PFSK-1 (cell line): ENCODE measurements around the gene ATF1.

Experiments
- FOXP2 ChIP-seq: optimal IDR thresholded peaks from 2 replicates; pipeline ENCODE3; 2011; ENCODE audit warnings: borderline replicate concordance, control low read depth, inconsistent platforms; ENCODE audit not compliant: insufficient read depth; ENCODE audit errors: extremely low read length, extremely low read depth
- POLR2AphosphoS5 ChIP-seq: IDR thresholded peaks from 2 replicates; pipeline ENCODE4 v1.6.1; 2012; ENCODE audit warnings: low read depth, mild to moderate bottlenecking, control low read depth, low read length, moderate library complexity
- REST ChIP-seq, 2 experiments: IDR thresholded peaks; 2 replicates each; pipeline versions ENCODE4 v1.6.1 to v1.8.0; 2011 to 2012; ENCODE audit warnings: low read depth in 2 of 2, low read length in 2 of 2, control low read depth in 1 of 2, inconsistent platforms in 1 of 2, mild to moderate bottlenecking in 1 of 2, moderate library complexity in 1 of 2; ENCODE audit not compliant: insufficient read depth in 1 of 2
- SIN3A ChIP-seq: IDR thresholded peaks from 2 replicates; pipeline ENCODE4 v1.6.1; 2012; ENCODE audit warnings: mild to moderate bottlenecking, low read length, moderate library complexity, borderline replicate concordance; ENCODE audit not compliant: insufficient read depth
- TAF1 ChIP-seq: IDR thresholded peaks from 2 replicates; pipeline ENCODE4 v1.6.1; 2012; ENCODE audit warnings: low read length, control low read depth, borderline replicate concordance; ENCODE audit not compliant: insufficient read depth

Gene ATF1

GRCh38 chr12:50786498-50787231, 22.8 kb downstream of the ATF1 start:
- TF ChIP-seq SIN3A (no peak), TAF1 (no peak), FOXP2 (no peak), REST (IDR thresholded peaks at IDR 0.05; ENCODE audit: insufficient read depth in 1 of 2, low read depth in 2 of 2, low read length in 2 of 2) (no peak), POLR2AphosphoS5 (no peak)

GRCh38 chr12:50787618-50788017, 23.7 kb downstream of the ATF1 start:
- TF ChIP-seq TAF1 = no peak
- TF ChIP-seq FOXP2 = no peak
- TF ChIP-seq REST (IDR thresholded peaks at IDR 0.05; ENCODE audit: insufficient read depth in 1 of 2, low read depth in 2 of 2, low read length in 2 of 2) = no peak
- no peak for TF ChIP-seq POLR2AphosphoS5
- no peak for TF ChIP-seq SIN3A

- TF ChIP-seq FOXP2 = no peak
- TF ChIP-seq SIN3A = no peak
- TF ChIP-seq TAF1 = no peak
- no peak for TF ChIP-seq REST (IDR thresholded peaks at IDR 0.05; ENCODE audit: insufficient read depth in 1 of 2, low read depth in 2 of 2, low read length in 2 of 2)
- TF ChIP-seq POLR2AphosphoS5 = no peak
Observed at GRCh38 chr12:50788561-50788960, 24.7 kb downstream of the ATF1 start.

GRCh38 chr12:50790081-50790480, 26.2 kb downstream of the ATF1 start:
- no peak for TF ChIP-seq FOXP2
- no peak for TF ChIP-seq POLR2AphosphoS5
- no peak for TF ChIP-seq SIN3A
- no peak for TF ChIP-seq TAF1
- TF ChIP-seq REST (IDR thresholded peaks at IDR 0.05; ENCODE audit: insufficient read depth in 1 of 2, low read depth in 2 of 2, low read length in 2 of 2) = no peak

GRCh38 chr12:50799908-50800307, 36.0 kb downstream of the ATF1 start:
- TF ChIP-seq REST (IDR thresholded peaks at IDR 0.05; ENCODE audit: insufficient read depth in 1 of 2, low read depth in 2 of 2, low read length in 2 of 2) (no peak), TAF1 (no peak), FOXP2 (no peak), POLR2AphosphoS5 (no peak), SIN3A (no peak)
